NCI-H2029 (cell line): ENCODE results near the gene GRIK3.
"Not testable (repeated sequence)": the region's sequence is repeated elsewhere in the genome, so short reads cannot be mapped to it uniquely, and the experiment has no call there.

Experiments
- DNase-seq: peaks from one replicate; lab custom pipeline; 2025; lab: John Stamatoyannopoulos, UW

GRIK3 gene

DNA sequence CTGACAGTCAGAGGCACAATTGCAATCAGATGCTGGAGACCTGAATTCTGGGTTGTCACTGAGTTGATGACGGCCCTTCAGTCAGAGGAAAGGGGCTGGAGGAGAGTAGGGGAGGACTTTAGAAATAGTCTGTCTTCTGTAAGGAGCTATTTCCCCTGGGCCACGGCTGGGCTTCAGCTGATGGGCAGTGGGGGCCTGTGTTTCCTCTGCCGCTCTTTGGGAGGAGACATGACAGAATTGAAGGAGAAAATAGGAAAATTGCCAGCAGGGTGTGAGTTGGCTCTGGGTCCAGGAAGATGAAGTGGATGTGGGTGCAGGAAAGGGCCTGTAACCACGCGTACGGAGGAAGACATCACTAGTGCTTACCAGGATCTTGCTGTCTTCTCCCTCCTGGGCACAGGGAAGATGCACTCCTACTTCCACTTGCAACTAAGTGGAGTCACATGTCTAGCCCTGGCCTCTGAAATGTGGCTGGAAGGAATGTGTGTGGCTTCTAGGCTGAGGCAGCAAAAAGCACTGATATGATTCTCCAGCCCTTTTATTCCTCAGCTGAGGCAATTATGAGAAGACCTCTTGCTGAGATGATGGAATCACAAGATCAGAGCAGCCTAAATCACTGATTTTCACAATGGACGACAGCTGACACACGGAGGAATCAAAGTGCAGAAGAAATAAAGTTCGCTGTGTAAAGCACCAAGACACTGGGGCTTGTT is 250.0 kb downstream of the GRIK3 start:
- peak; percentile 56 for DNase-seq

DNA sequence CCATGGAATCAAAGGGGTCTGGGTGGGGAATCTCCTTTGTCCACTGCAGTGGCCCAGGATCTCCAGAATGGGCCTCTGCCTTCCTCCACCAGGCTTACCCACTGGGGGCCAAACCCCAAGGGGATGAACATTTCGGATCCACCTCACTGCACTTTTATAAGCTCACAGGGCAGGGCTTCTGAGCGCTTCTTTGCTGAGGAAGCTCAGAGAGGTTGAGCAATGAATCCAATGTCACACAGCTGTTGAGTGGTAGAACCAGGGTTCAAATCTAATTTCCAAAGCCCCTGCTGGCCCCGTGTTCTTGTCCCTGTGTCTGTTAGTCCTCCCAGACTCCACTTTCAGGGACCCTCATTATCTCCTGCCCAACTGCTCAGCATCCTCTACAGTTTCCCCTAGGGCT is 250.8 kb downstream of the GRIK3 start:
- no peak for DNase-seq

DNA sequence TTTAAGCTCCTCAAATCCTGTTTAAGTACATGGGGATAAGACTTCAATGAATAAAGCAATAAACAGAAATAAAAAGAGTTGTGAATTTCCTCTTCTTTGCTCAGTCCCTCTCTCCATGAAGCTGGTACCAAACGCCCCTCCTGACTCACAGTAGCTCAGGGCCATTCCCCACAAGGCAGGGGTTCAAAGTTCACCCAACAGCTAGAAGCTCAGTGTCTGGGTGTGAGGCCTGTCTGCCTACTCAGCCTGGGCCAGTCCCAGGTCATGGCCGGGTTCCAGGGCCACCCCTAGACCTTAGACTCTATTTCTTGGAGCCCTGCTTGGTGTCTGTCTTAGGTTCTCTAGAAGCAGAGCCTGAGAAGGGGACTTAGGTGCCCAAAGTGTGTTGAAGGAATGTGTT is 251.5 kb downstream of the GRIK3 start:
- DNase-seq = no peak

DNA sequence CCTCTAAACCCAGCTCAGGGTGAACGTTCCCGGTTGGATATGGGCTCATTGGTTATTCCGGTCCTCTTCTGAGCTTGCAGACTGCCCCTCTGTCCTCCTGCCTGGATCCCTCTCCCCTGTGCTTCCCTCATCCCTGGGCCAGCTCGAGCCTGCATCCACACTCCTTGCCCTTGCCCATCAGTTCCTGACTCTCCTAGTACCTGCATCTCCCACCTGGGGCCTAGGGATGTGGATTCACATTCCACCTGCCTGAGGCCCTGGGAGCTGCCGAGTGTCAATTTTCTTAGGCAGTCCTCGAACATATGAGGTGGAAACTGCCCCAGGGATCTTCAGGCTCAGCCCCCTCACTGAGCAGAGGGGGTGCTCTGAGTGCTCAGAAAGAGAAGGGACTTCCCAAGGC is 252.2 kb downstream of the GRIK3 start:
- DNase-seq = no peak

DNA sequence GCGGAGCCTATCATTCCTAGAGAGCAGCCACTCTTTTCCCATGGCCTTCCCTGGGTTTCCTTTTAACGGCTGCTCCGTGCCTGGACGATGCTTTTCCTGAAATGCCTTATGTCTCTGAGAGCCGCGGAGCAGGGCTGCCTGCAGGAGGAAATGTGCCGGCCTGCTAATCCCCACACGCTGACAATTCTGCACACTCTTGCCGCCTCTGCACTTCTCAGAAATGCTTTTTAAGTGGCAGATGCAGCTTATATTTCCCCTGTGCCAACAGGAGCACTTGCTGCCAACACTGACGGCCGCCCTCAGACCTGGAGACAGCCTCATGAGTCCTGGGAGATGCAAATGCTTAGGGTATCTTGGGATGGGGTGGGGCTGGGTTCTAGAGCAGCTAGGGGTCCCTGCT is 253.2 kb downstream of the GRIK3 start:
- peak; percentile 59 for DNase-seq

DNA sequence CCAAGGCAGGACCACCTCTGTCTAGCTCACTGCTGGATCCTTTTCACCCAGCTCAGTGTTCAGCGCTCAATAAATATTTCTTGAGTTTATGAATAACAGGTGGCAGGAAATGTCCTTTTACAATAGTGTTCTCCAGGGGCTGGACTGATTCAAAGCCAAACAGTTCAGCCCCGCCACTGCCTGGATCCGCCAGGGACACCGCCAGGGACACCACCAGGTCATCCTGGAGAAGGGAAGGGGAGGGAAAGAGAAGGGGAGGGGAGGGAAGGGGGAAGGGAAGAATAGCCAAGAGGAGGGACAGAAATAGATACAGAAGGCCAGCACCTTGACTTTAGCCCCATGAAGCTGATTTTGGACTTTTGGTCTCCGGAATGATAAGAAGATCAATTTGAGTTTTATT is 255.6 kb downstream of the GRIK3 start:
- peak; percentile 81 for DNase-seq

DNA sequence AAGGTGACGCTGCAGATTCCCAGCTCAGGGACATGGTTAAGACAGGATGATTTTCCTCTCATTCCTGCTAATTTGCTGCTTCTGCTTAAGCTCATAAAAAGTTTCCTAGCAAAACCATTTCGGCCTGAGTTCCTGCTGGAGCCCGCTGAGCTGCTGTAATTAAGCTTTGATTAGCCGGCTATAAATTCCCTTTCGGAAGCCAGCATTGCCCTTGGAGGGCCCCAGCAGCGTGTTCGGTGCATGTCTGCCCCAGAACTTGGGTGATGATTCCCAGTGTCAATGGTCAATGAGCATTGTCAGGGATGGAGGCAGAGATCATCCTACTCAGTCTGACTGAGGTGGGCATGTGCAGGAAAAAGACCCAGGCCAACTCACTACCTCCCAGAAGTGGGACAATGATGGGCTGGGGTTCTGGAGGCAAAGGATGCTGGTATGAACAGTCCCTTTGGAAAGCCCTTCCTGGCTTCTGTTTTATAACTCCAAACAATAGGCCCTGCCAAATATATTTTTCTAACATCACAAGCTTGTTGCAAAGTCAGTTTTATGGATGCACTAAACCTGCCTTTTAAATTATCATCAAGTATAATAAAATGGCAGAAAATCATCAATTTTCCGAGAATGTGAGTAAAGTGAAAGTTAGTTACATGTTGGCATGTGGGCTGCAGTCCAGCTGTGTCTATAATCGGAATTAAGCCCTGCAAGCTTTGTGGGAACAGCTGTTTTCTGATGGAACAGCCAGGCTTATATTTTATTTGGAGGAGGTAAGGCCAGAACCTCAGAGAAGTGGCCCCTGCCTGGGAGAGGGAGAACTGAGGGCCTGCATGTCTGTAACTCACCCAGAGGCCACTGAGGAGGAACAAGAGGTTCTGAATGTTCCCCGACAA is 257.1 kb downstream of the GRIK3 start:
- no peak for DNase-seq

DNA sequence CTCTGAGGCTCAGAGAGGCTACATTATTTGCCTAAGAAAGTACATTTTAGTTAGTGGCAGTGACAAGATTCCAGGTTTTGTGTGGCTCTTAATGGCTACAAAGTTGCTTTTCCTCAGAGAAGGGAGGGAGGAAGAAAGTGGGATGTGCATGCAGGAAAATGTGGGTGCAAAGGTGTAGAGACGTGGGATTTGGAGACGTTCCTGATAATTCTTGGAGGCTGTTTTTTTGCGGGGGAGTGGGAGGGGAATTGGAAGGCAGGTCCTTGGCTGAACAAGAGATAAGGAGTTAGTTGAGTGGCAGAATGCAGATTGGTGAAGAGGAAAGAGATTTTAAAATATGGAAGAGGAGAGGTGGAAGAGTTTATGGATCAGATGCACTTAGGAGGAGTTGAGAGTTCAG is 258.1 kb downstream of the GRIK3 start:
- no peak for DNase-seq

DNA sequence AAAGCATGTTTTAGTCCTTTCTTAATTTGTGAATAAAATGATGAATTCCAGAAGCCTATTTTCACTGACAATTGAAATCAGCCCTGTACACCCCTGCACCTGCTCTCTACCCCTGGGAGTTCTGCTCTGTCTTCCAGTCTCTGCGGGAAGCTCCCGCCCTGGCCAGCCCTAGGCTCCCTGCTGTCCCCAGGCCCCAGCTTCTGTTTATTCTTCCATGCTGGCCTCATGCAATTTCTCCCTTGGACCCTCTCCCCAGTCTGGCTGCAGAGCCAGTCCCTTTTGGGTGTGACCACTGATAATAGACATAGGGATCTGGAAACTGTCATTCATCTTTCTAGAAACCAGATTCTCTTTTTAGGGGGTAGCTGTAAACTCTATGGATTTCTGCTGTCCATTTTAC is 258.6 kb downstream of the GRIK3 start:
- DNase-seq = no peak

DNA sequence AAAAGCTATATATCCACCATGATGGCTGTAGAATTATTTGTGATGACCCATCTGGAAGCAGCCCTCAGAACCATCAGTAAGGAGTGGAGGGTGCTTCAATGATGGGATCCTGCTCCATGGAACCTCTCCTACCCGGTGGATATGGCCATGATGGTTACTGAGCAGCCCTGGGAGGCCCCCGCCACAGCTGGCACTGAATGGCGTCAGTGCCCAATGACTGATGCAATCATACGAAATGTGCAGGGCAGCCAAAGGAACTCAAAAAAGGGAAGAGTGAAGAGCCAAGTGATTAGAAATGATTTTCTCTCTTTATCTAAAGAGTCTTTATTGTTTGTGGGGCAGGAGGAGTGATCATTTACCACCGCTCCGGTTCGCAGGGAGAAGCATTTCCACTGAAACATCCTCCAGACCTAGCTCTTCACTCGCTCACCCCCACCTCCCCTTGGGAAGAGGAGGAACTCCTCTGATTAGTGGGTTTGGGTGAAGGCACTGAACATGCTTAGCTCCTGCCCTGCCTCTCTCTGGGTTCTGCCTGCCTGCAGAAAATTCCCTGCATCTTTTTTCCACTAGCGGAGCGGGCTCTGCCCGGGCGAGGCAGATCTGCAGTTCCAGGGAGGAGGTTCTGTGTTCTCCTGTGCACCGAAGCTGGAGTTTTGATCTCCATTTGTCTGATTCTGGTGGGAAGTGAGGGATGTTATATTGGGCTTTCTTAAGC is 260.3 kb downstream of the GRIK3 start:
- DNase-seq = no peak

DNA sequence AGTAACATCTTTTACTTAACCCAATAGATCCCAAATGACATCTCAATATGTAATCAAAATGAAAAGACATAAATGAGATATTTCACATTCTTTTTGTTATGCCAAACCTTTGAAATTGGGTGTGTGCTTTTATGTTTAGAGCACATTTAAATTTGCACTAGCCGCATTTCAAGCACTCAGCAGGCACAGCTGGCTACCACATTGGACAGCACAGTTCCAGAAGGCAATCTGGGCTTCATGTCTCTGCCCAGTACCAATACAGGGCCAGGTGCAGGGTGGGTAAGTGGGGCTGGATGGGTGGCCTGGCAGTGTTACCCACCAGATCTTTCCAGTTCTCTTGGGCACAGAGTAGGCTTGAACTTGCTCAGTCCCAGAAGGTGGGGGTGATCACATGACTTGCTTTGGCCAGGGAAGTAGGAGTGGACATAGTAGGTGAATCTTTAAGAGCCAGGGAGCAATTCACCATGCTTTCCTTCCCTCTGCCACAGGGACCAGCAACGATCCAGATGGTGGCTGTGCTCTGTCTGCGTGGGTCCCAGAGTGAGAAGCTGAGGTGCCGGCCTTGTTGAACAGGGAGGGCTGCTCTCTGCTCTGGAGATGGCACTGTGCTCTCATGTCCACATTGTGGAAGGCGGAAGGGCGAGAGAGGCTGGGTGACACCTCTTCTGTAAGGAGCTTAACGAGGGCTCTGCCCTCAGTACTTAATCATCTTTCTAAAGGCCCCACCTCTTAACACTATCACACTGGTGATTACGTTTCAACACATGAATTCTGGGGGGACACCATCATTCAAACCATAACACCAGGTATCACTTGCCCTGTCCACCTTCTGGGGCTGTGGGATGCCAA is 261.4 kb downstream of the GRIK3 start:
- DNase-seq = peak; percentile 44

DNA sequence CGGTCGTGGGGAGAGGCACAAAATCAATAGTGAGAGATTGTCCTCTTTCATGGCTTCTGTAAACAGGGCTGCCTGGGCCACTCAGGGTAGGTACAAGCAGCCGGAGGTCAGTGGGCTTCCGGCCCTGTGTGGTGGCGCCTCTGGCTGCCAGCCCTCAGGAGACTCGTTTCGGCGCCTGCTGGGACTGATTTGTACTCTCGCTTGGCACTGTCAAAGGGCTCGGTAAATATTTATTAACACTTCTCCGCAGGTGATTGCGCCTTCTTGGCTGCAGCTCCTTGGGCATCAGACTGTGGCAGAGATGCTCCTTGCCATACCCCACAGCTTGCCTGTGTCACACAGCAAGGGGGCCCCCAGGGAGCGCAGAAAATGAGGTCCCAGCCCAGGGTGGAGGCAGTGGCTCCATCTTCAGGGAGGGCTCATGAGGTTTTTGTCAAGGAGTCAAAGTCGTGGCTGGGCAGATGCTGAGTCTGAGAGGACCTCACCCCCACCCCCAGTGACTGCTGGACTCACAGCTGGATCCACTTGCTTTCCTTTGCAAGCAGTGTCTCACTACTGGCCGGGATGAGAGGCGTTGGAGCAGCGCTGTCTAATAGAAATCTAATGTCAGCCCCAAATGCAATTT is 262.5 kb downstream of the GRIK3 start:
- DNase-seq = peak; percentile 99

DNA sequence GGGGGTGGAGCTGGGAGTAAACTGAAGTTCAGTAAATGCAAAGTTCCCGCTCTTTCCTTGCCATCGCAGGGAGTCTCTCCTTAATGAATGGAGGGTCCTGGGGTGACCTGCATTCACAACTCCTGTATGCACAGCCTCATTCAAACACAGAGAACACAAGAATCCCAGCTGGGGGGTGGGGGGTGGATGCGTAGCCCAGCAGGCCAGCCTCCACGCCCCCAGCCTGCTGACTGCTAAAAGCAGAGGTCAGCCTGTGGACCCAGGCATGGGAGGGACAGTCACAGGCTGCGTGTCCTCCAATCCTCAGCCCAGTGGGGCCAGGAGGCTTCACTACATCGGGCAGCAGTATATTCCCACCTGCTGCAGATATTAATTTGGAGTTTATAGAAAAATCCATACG is 263.1 kb downstream of the GRIK3 start:
- no peak for DNase-seq

DNA sequence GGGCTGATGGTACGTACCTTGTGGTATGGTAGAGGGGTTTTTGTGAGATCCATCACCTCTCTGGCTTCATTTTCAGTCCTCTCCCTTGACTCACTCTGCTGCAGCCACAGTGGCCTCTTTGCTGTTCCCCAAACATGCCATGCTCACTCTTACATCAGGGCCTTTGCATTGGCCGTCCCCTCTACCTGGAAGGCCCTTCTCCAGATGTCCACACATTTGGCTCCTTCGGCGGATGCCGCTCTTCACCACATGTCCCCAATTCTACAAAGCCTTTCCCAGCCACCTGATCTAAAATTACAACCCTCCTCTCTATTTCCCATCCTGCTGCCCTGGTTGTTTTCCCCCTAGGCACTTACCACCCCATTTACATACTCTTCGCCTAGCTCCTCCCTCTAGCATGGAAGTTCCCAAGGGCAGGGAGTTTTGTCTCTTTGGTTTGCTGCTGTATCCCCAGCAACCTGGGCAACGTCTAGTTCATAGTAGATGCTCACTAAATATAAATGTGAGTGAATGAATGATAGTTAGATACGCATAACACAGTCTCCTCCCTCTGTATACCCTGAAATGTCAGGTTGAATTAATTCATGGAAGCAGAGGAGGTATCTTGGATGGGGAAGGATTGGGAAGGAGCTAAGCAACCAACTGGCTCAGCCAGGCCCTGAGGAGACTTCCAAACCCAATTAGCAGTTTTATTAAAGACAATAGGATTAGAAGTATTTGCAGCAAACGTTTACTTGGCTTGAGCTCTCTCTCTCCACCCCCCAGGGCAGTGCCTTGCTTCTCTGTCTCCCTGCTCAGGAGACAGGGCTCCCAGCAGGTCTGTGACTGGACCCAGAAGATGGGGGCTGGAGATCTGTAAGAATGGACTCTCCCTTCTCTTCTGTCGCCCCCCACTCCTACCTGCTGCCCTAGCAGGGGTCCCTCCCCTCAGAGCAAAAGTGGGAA is 264.2 kb downstream of the GRIK3 start:
- DNase-seq = no peak

DNA sequence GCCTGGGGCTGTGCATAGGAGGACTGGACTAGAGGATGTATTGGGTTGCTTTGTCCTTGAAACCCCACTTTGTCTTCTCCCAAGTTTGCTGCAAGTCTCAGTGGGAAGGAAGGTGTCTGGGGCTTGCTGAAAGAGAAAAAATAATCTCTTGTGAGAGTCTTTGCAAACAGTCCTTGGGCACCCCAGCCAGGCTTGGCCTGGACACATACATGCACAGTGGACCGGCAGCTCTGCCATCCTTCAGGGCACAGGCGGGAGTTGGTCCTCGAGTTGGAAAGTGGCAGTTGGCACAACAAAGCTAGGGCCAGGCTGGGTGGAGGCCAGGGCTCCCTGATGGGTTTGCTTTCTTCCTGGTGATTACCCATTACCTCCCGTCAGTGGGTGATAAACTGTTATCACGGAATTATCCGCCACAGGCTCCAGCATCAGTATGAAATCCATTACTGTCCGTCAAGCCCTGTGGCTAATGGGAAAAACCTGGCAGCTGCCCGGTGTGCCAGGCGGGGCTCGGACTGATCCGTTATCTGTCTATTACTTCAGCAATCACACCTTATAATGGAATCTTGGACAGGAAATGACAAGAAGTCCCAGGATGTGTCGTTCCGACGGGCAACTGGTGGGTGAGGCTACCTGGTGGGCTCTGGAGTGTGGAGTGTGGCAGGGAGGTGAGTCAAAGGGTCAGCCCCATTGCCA is 265.7 kb downstream of the GRIK3 start:
- peak; percentile 68 for DNase-seq

DNA sequence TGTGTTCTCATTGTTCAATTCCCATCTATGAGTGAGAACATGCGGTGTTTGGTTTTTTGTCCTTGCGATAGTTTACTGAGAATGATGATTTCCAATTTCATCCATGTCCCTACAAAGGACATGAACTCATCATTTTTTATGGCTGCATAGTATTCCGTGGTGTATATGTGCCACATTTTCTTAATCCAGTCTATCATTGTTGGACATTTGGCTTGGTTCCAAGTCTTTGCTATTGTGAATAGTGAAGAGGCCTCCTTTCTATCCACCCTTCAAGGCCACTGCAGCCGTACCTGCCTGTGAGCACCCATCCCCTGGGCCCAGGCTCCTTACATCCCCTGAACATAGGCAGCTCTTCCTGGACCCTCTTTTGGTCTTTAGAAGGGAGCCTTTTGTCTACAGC is 266.9 kb downstream of the GRIK3 start:
- not testable (repeated sequence) for DNase-seq

DNA sequence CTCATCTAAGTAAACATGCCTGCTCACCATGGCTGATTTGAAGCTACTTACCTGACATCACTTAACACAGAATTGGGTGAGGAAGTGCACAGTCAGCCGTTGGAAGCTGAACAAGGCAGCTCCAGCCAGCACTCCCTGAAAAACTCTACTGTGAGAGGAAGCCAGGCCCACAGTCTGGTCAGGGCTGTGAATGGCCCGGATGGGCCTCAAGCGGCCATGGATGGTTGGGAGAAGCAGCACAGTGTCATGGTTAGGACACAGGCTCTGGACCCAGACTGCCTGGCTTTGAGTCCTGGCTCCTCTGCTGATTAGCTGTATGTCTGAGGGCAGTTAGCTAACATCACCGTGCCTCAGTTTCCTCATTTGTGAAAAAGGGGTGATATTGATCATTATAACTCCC is 267.8 kb downstream of the GRIK3 start:
- peak; percentile 99 for DNase-seq

DNA sequence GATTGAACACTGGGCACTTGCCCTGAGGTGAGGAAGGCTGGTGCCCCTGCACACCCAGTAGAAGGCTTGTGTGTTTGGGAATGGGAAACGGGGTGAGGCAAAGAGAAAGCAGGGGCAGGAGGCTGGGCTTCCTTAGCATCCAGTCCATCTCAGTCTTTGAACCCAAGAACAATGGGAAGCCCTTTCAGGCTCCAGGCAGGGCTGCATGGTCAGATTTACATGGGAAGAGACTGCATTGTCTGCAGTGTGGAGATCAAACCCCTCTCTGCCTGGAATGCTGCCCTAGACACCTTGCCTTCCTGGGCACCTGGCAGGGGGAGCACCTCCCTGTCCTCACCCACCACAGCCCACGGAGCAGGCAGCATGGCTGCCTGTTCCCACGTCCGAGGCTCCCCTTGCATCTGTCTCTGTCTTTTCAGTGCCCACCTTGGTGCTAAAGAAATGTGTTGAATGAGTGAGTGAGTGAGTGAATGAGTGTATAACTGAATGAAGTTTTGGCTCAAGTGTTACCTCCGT is 268.5 kb downstream of the GRIK3 start:
- no peak for DNase-seq

DNA sequence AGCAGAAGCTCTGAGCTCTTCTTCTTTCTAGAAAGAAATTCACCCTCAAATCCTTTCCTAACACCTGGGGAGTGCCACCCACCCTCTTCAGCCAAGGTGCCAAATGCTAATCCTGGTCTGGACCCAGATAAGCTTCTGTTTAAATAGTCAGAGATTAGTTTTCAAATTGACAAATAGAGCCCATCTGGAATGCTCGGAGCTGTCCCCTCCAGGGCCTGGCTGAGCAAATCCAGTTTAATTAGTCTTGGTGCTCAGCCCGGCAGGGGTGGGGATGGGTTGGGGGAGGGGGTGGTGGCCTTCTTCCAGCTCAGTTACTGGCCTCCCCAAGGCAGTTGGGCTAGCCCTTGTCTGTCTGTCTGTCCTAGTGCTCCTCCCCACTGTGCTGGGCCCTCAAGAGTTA is 269.5 kb downstream of the GRIK3 start:
- peak; percentile 83 for DNase-seq
